ENCODE data around the gene RGS18.
"Not testable (repeated sequence)": the region's sequence is repeated elsewhere in the genome, so short reads cannot be mapped to it uniquely, and the experiment has no call there.

RGS18 gene

DNA sequence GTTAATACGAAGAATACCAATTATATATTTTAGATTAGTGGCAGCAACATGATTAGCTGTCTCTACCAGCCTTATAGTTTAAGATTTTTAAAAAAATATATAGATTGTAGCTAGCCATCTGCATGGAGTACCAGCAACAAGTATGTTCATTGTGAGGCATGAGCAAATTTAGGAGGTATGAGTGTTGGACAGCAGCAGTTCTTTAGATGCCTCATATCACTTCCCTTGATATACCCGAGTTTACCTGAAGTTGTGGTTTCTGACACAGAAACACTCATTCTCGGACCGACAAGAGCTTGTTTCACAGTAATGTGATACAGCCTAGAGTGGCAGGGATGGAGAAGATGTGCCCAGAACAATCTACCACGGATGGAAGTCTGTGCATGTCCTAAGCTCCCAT lies 69.1 kb downstream of the RGS18 start:
- H3K9me3 ChIP-seq (ENCODE audit: control insufficient read depth, insufficient read depth, low read depth, low read length), result no peaks in the 10 kb centered on the region
- H3K36me3 ChIP-seq (ENCODE audit: control insufficient read depth in 2 of 2, insufficient read depth in 1 of 2, low read length in 2 of 2), result no peaks in the 10 kb centered on the region
- POLR2A ChIA-PET, result no interaction called here
- TF ChIP-seq ZNF830 (tag by site-specific recombination; IDR thresholded peaks at IDR 0.05; ENCODE audit: low read depth) (no peak), ZBTB1 (tag by site-specific recombination; IDR thresholded peaks at IDR 0.05) (no peak), ZXDB (tag by site-specific recombination; IDR thresholded peaks at IDR 0.05) (no peak), ZNF16 (tag by site-specific recombination; IDR thresholded peaks at IDR 0.05; ENCODE audit: low read depth) (no peak), ZNF776 (tag by site-specific recombination; IDR thresholded peaks at IDR 0.05; ENCODE audit: borderline replicate concordance) (no peak), ZNF530 (tag by site-specific recombination; IDR thresholded peaks at IDR 0.05; ENCODE audit: low read depth) (no peak)
- H3K4me1 ChIP-seq (ENCODE audit: control insufficient read depth, insufficient read depth, low read length), result no peaks in the 10 kb centered on the region
- no peak overlapping the region for H3K27ac ChIP-seq (ENCODE audit: extremely low read depth, low read depth, low read length)
- CTCF ChIA-PET, result interaction anchor here (0.6 kb wide), 1 partner anchor 198 kb away, joined by 3 read pairs; no protein-coding TSS in a partner anchor
- no peak overlapping the region for H3K4me3 ChIP-seq (ENCODE audit: low read depth, low read length)

DNA sequence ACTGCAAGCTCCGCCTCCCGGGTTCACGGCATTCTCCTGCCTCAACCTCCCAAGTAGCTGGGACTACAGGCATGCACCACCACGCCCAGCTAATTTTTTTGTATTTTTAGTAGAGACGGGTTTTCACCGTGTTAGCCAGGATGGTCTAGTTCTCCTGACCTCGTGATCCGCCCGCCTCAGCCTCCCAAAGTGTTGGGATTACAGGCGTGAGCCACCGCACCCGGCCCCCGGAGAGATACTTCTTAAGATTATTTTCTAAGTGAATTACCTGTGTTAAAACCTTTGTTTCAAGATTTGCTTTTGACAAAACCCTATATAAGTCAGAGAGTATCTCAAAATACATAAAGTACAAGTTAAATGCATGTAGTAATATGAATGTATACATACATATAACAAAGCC lies 69.7 kb downstream of the RGS18 start:
- H3K27ac ChIP-seq (ENCODE audit: extremely low read depth, low read depth, low read length); POLR2A ChIA-PET; CTCF ChIA-PET; H3K4me3 ChIP-seq (ENCODE audit: low read depth, low read length); H3K9me3 ChIP-seq (ENCODE audit: control insufficient read depth, insufficient read depth, low read depth, low read length); H3K36me3 ChIP-seq (ENCODE audit: control insufficient read depth in 2 of 2, insufficient read depth in 1 of 2, low read length in 2 of 2); H3K4me1 ChIP-seq (ENCODE audit: control insufficient read depth, insufficient read depth, low read length): not testable (repeated sequence)

DNA sequence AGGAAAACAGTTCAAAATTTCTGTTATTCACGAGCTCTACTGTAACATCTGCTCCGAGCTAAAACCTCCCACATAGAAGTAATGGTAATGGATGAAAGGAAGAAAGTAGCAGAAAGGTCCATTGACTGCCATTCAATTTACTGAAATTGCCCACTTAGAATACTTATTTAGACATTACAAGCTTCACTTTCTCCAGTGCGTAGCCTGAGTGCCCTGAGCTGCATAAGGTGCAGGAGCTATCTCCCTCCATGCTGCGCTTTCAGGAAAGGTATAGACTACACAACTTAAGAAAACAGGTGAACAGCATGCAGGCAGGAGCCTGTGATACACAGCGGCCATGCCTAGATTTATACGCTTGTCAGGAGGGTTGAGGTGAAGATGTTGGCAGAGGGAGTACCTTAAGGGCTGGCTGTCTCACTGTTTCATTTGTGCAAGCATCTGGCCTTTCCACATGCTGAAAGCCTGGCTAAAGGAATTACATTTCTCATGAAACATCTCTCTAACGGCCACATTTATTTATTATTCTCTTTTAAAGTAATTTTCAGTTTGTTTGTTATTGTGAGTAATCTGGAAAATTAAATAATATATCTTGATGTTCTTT lies 74.7 kb downstream of the RGS18 start:
- Histone ChIP-seq H3K9me3 (ENCODE audit: control insufficient read depth, insufficient read depth, low read depth, low read length) (no peaks in the 10 kb centered on the region), H3K4me3 (ENCODE audit: low read depth, low read length) (no peak overlapping the region), H3K4me1 (ENCODE audit: control insufficient read depth, insufficient read depth, low read length) (no peaks in the 10 kb centered on the region), H3K27ac (ENCODE audit: extremely low read depth, low read depth, low read length) (no peak overlapping the region), H3K36me3 (ENCODE audit: control insufficient read depth in 2 of 2, insufficient read depth in 1 of 2, low read length in 2 of 2) (no peaks in the 10 kb centered on the region)
- ChIA-PET POLR2A (no interaction called here), CTCF (no interaction called here)
- TF ChIP-seq ZNF335 (tag by site-specific recombination; conservative IDR thresholded peaks at IDR 0.05) (no peak), IKZF3 (tag by site-specific recombination; IDR thresholded peaks at IDR 0.05) (no peak), KLF16 (tag by site-specific recombination; IDR thresholded peaks at IDR 0.05) (no peak), BCL11B (tag by site-specific recombination; IDR thresholded peaks at IDR 0.05; ENCODE audit: low read depth) (no peak), ZNF629 (tag by site-specific recombination; IDR thresholded peaks at IDR 0.05) (no peak), SP3 (tag by site-specific recombination; IDR thresholded peaks at IDR 0.05) (no peak), ZNF169 (tag by site-specific recombination; IDR thresholded peaks at IDR 0.05) (no peak), ZNF768 (tag by site-specific recombination; IDR thresholded peaks at IDR 0.05) (no peak), ZNF660 (tag by site-specific recombination; IDR thresholded peaks at IDR 0.05) (no peak), ZNF184 (tag by site-specific recombination; IDR thresholded peaks at IDR 0.05) (no peak), PRDM1 (tag by site-specific recombination; IDR thresholded peaks at IDR 0.05) (no peak), ZNF19 (tag by site-specific recombination; IDR thresholded peaks at IDR 0.05; ENCODE audit: low read depth) (no peak), ZNF157 (tag by site-specific recombination; IDR thresholded peaks at IDR 0.05) (no peak), ZNF302 (tag by site-specific recombination; IDR thresholded peaks at IDR 0.05; ENCODE audit: low read depth) (no peak), ZNF391 (tag by site-specific recombination; IDR thresholded peaks at IDR 0.05; ENCODE audit: borderline replicate concordance, low read depth) (no peak), ZBTB17 (tag by site-specific recombination; IDR thresholded peaks at IDR 0.05) (no peak), ZNF155 (tag by site-specific recombination; IDR thresholded peaks at IDR 0.05) (no peak), ZNF529 (tag by site-specific recombination; IDR thresholded peaks at IDR 0.05; ENCODE audit: insufficient replicate concordance) (no peak)
- TF ChIP-seq, protein P1, sequence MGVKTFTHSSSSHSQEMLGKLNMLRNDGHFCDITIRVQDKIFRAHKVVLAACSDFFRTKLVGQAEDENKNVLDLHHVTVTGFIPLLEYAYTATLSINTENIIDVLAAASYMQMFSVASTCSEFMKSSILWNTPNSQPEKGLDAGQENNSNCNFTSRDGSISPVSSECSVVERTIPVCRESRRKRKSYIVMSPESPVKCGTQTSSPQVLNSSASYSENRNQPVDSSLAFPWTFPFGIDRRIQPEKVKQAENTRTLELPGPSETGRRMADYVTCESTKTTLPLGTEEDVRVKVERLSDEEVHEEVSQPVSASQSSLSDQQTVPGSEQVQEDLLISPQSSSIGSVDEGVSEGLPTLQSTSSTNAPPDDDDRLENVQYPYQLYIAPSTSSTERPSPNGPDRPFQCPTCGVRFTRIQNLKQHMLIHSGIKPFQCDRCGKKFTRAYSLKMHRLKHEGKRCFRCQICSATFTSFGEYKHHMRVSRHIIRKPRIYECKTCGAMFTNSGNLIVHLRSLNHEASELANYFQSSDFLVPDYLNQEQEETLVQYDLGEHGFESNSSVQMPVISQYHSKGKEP (tag by site-specific recombination; IDR thresholded peaks at IDR 0.05), result no peak
- TF ChIP-seq, protein P2, sequence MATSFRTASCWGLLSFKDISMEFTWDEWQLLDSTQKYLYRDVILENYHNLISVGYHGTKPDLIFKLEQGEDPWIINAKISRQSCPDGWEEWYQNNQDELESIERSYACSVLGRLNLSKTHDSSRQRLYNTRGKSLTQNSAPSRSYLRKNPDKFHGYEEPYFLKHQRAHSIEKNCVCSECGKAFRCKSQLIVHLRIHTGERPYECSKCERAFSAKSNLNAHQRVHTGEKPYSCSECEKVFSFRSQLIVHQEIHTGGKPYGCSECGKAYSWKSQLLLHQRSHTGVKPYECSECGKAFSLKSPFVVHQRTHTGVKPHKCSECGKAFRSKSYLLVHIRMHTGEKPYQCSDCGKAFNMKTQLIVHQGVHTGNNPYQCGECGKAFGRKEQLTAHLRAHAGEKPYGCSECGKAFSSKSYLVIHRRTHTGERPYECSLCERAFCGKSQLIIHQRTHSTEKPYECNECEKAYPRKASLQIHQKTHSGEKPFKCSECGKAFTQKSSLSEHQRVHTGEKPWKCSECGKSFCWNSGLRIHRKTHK (tag by site-specific recombination; IDR thresholded peaks at IDR 0.05), result no peak
